Measurements from ENCODE around the gene HOXD12.

The HOXD12 gene, protein sequence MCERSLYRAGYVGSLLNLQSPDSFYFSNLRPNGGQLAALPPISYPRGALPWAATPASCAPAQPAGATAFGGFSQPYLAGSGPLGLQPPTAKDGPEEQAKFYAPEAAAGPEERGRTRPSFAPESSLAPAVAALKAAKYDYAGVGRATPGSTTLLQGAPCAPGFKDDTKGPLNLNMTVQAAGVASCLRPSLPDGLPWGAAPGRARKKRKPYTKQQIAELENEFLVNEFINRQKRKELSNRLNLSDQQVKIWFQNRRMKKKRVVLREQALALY

DNA sequence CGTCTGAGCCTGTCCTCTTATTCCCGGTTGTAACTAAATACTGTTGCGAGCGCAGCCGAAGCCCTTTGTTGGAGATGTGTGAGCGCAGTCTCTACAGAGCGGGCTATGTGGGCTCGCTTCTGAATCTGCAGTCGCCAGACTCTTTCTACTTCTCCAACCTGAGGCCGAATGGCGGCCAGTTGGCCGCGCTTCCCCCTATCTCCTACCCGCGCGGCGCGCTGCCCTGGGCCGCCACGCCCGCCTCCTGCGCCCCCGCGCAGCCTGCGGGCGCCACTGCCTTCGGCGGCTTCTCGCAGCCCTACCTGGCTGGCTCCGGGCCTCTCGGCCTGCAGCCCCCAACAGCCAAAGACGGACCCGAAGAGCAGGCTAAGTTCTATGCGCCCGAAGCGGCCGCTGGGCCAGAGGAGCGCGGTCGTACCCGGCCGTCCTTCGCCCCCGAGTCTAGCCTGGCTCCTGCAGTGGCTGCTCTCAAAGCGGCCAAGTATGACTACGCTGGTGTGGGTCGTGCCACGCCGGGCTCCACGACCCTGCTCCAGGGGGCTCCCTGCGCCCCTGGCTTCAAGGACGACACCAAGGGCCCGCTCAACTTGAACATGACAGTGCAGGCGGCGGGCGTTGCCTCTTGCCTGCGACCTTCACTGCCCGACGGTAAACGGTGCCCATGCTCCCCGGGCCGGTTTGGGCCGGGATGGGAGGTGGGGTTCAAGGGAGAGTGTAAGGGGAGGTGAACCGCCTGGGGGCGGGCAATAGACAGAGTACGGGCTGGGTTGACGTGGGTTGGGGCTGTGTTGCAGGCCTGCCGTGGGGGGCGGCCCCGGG lies at the start of gene HOXD12:
HOXD12 (plus strand) TSS at position 68 of the 819 bp plus-strand sequence; CDS start at position 75, 7 bp downstream.
- DNase-seq (ENCODE audit: low spot score) = no peak

DNA sequence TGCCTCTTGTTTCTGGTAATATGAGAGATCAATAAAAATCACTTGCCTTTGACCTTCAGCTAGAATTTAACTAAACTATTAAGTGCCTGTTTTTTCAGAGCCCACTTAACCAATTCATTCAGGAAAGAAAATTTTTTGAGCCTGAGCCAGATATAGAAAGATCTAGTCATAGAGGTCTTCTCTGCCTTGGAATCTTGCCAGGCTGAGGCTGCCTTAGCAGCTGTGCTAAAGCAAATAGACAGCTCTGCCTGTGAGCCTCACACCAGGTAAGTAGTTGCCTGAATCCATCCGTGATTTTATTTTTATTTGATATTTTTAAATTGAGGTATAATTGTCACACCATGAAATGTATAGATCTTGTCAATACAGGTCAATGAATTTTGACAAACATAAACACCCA lies 43.2 kb upstream of the HOXD12 start:
- no peak for DNase-seq (ENCODE audit: low spot score)

DNA sequence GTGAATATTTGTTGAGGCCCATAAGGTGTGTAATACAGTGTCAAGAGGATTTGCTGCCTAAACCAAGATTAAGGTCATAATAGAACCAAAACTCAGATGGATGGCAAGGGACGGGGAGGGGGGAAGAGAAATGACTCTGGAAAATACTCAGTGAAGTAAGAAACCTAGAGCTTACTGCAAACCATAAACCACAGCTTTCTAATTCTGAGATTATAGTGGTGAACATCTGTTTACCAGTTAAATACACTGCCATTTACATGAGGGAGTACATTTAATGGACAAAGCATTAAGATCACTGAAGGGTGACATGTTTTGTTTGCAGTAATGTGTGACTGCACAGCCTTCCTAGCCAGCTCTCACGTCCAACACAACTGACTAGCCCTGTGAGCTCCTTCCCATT lies 35.6 kb upstream of the HOXD12 start:
- DNase-seq (ENCODE audit: low spot score) = no peak

DNA sequence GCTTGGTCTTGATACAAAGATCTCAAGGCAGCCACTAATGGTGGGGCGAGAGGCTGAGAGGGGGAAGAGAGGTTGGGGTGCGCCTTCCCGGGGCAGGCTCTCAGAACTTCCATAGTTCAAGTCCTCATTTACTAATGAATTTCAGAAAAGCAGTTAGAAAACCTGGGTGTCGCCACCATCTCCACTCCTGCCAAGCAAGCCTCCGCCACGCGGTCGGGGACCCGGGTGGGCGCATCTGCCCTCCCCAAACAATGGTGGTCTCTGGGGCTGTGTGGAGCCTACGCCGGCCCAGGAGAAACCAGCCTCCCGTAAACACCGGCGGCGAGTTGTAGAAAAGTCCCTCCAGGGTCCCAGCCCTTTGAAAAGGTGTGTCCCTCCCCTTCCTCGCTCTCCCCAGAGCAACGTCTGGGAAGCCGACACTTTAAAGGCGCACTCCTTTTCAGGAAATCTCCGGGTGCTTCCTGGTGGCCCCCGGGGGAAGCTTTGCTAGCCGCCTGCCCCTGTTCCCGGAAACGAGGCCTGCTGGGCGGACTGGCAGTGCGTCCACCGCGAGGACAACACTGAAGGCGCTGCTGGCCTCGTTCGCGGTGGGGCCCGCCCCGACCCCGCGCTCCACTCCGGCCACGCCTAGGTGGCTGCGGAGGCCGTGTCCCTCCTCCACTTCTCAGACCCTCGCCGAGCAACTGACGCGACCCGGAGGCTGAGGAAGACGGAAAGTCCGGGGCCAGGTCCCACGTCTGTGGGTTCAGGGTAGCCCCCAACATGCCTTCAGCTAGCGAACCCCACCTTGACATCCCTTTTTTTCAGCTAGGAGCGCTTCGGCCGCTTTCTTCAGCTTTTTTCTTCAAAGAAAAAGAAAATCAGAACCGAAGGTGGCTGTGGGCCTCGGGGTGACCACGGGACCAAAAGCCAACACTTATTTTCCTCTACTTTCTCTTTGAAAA lies 32.7 kb upstream of the HOXD12 start:
- DNase-seq (ENCODE audit: low spot score) = no peak

DNA sequence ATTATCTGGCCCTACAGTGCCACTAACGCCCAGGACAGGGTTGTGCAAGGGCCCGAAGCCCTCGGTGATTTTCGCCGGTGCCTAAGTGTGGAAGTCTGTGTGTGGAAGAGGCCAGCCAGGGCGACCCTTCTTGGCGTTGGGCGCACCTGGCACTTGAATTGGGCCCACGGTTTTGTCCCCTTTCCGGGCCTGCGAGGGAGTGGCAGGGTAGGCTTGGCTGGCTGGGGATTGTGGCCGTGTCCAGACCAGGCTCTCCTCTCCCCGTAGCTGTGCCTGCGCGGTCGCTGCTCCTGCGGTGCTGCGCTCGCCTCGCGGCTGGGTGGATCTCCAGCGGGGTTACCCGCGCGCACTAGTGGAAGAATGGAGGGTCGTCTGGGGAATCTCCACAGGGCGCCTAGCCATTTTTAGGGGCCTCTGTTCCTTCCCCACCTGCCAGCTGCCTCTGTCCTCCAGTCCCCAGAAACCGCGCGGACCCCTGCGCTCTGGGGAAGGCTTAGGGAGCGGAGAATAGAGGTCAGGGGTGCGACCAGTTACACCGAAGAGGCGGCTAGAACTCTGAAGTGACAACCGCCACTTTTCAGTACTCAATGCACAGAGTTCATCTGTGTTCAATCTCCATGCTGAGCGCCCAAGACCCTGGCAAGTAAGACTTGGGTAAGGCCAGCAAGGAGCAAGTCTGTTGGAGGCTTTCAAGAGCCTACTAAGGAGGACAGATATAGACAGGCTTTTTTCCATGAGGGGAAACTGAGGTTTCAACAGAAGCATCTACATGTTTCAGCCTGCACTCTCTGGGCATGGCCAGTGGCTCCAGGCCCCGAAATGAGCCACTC lies 31.8 kb upstream of the HOXD12 start:
- no peak for DNase-seq (ENCODE audit: low spot score)

DNA sequence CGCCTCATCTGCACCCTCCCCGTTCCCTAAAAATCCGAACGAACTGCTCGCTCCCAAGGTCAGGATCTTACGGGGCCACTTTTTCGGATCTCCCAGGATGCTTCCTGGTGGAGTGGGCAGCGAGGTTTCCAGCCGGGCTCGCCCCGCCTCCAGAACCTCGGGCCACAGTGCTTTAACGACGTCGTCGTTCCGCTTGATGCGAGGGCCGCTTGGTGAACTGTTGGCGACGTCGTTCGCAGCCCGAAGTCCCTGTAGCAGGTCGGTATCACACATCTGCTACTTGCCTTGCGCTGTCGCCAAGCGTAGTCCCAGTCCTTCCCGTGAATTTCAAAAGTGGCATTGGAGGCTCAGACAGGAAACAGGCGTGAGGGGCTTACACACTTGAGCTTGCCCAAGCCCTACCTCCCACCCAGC lies 31.2 kb upstream of the HOXD12 start:
- no peak for DNase-seq (ENCODE audit: low spot score)

DNA sequence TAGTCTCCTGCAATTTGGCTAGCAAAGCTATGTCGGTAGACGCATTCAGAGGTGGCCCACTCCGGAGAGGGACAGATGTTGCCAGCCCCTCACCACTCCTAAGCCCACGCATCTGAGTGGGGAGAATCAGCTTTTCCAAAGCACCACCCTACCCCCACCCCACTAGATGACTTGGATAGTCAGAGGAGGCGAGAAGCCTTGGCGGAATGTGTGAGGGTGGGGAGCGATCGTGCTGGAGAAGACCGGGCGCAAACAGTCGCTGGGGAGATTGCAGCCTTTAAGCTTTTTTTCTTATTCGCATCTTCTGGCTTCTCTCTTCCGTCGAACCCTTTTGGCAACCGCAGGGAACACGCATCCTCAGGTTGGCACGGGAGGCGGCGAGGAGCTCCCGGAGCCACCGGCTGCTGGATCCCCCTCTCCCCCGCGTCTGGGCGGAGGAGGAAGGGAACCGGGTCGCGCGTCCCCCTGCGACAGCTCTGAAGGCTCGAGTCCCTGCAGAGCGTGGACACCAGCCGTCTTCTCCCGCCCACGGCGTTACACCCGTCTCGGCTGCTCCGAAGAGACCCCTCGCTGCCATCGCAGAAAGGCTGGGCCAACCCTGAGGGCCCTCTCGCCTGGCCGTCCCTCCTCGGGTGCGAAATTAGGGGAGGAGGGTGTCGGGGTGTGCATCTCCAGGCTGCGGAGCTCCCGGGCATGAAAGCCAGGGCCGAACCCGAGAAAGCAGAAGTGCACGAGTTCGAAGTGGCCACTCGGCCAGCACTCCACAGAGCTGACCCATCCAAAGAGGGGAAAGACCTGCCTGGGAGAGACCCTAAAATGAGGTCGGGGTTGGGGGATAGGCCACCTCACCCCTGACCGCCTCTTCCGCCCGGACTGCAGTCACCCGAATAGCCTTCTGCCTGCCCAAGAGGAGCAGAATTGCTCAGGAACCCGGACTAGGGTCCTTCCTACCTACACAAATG lies 28.0 kb upstream of the HOXD12 start:
- DNase-seq (ENCODE audit: low spot score) = no peak

DNA sequence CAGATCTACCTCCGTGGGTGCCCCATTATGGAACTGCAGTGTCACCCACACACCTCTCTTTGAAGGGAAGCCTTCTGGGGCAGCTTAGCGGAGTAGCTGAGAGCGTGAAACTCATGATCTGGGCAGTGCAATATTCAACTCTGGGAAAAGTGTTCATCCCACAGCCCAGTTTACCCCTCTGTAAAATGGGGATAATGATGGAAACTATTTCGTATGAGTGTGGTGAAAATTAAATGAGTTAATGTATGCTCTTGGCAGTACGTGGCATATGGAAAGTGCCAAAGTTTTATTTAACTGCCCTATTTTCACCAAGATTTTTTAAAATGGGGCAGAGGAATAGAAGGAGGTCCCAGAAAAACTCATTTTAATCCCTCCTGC lies 27.3 kb upstream of the HOXD12 start:
- DNase-seq (ENCODE audit: low spot score) = no peak

DNA sequence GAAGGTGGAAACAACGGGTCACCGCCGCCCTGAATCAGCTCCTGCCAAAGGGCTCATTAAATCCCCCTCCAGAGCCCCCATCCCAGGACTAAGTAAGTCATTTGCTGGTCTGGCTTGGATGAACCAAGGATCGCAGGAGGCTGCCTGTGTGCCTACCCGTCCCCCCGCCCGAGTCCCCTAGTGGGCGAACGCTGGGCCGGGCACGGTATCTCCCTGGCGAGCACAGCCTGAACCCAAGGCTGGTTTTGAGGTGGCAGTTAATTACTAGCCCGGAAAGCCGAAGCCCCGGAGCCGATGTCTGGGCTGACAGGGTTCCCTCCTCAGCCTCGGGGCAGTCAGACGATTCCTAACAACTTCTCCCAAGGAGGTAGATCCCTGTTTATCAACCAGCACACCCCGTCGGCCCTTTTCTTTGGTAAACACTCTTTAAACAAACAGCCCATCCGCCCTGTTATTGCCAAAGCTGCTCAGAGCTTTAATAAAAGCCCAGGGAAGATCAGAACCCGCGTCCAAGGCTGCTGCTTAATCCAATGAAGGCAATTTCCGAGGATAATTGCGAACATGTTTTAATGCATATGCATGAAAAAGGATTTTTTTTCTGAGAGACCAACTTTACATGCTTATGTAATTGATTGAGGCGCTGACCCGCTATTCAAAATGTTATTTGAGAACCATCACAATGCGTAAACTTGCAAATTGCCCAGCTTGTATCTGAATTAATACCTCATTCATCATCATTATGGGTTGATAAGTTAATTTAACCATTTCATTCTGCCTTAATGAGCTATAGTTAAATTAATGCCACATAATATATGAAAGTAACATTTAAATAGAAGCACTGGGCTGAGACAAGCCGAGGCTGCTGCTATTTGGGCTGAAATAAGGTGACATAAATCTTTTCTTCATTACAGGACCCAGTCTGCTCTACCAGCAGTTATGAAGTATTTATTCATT lies 26.4 kb upstream of the HOXD12 start:
- no peak for DNase-seq (ENCODE audit: low spot score)

DNA sequence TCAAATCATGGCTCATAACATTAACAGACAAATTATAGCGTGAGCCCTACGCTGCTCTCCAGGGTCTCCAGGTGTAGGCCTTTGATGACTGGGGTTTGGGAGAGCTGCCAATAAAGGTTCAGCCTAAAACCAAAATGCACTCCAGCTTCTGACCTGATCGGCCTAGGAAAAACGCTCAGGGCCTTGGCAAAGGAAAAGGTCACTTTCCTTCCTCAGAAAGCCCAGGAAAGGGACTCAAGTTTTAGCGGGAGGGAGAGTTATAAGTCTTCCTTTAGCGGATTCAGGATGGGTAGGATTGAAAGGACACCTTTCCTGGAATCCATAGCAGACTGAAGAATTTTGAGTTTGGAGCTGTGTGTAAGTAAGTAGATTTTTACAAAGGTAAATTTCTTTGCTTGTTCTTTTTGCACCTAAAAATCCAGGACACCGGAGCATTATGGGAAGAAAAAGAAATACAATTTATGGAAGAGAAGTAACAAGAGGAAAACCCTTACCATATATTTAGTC lies 24.6 kb upstream of the HOXD12 start:
- DNase-seq (ENCODE audit: low spot score) = no peak

DNA sequence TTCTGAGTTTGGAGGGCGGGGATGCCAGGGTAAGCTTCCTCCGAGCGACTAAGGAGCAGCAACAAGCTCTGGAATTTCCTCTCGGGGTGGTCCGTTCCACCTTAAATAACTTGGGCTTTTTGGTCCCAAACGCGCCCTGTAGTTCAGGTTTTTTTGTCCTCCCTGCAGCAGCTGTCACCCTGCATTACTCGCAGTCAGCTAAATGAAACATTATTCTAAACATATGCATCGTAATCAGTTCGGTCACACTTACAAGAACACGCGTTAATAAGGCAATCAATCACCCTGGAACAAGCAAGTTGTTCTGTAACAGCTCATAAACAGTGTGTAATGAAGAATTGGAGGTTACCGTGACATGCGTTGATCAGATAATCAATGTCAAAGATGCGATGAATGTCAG lies 24.1 kb upstream of the HOXD12 start:
- no peak for DNase-seq (ENCODE audit: low spot score)

DNA sequence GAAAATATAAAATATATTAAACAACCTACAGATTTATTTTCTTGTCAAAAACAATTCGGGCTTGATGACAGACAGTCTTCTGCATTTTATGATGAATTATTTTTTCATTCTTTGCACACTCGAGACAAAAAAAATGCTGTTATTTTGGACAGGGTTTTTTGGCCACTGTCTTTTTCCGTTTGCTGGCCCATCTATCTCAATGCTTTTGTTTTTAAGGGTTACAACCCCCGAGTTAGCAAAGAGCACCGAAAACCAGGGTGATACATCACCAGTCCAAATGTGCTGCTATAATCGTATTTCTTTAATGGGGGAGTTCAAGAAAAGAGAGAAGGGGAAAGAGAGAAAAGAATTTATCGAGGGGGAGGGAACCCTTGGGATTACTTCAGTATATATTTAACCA lies 23.5 kb upstream of the HOXD12 start:
- DNase-seq (ENCODE audit: low spot score) = no peak

DNA sequence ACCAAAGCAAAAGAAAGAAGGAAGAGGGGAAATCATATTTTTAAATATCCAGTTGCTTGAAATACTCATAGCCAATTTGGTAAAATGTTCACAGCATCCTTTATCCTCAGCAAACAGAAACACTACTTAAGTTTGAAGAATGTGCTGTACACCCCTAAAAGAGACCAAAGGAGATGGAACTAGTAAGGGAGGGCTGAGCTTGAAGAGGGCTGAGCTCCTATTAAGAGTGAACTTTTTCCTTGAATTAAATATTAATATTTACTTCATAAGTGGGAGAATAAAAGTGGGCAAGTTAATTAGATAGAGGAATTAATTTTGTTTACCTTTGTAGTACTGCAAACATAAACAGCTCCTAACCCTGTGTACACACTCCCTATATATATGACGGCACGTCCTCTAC lies 22.8 kb upstream of the HOXD12 start:
- no peak for DNase-seq (ENCODE audit: low spot score)

DNA sequence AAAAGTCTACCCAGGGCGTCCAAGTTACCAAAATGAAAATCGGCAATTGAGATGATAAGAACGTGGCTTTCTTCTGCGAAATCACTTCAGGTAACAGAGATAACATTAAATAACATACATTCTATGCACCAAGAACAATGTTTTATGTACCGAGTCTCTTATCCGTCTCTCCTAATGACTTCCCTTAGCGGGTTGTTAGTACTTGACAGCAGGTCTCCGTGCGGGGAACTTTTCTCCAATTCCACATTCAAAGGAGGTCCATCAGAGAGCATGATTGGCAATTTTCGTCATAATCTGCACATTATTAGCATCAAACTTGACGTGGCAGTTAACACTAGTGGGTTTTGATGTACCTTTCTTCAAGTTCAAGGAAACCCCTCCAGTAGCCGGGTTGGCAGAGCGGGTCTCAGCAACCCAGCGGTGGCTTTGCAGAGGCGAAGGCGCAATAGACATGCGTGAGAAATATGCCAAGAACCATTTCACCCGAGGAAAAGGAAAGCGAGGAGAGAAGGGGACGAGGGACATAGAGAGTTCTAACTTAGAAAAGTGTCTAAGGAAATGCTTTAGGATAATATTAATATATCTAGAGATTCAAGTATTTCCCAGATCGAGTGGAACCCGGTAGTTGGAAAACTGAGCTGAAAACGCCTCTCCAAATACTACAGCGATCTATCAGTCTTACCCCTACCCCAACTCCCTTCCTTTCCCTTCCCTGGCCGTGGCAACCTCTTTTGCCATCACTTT lies 20.9 kb upstream of the HOXD12 start:
- DNase-seq (ENCODE audit: low spot score) = no peak

DNA sequence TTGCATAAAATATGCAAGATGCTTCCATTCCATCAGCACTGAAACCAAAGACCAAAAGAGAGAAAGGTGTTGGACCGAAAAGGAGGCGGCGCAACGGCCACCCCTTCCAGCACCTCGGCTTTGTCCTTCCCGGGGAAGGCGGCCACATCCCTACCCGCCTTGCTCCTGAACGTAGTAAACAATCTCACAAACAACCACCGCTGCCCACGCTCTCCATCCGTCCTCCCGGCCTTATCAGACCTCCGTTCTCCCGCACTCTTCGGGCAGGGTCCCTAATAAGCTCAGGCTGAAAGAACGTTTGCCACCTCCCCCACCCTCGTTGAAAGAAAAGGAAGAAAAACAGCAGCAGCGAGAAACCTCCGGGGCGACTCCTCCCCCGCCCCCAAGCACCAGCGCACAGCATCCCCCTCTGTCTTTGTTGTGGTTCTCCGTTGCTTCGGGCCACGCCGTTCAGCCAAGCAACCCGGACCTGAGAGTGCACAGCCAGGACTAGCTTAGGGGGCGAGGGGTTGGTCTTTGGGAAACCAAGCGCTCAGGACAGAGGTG lies 20.2 kb upstream of the HOXD12 start:
- DNase-seq (ENCODE audit: low spot score) = no peak

DNA sequence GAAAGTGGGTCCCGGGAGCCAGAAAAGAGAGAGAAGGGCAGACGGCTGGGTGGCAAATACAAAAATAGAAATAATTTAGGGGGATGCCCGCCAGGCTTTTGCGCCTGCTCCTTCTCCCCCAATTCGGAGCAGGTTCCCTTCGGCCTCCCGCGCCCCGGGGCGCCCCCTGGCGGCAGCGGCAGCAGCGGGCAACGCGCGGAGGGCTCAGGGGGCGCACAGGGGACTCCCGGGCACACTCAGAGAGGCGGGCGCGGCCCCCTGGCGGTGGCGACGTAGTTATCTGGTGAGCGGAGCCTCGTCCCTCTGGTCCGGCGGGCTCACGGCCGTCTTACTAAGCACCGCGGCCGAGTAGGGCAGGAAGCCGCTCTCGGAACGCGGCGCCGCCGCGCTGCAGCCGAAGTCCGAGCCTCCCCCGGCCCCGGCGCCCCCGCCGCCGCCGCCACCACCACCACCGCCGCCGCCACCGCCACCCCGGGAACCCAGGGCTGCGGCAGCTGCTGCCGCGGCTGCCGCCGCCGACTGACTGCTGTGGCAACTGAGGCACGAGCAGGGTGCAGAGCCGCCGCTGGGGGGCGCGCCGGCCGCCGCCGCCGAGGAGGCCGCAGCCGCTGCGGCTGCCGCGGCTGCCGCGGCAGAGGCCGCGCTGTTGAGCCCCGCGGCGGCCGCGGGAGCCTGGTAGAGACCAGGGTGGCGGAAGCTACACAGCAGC lies 19.6 kb upstream of the HOXD12 start:
- DNase-seq (ENCODE audit: low spot score) = peak; percentile 83

Data from COLO829 (cell line).